Adrenal gland (tissue), 5 donors: ENCODE measurements around the gene SLC30A3.

ENCODE experiments used
- POLR2A ChIP-seq, 2 donors: fragments of 450-650 bp; IDR thresholded peaks; one replicate each; pipeline ENCODE4 v1.6.1; 2017; ENCODE audit warnings: antibody characterized with exemption in 2 of 2, mild to moderate bottlenecking in 2 of 2, moderate library complexity in 1 of 2
- TF ChIP-seq, protein P1 (sequence below), 6 experiments: fragments of 450-650 bp in 4 of 6; fragments of 200-600 bp in 2 of 6; sonication (generic) in 1 of 6; IDR thresholded peaks; 1 replicate in 5 of 6; 2 replicates in 1 of 6; pipeline versions ENCODE4 v1.5.1 to v1.8.0; 2016 to 2021; ENCODE audit warnings: antibody characterized with exemption in 6 of 6, mild to moderate bottlenecking in 2 of 6, moderate library complexity in 1 of 6
- donor health status: DM: no; HTN: no; CAD: no.

GRCh38 chr2:27220091-27220490, 42.8 kb downstream of the SLC30A3 start:
- TF ChIP-seq, protein P1, sequence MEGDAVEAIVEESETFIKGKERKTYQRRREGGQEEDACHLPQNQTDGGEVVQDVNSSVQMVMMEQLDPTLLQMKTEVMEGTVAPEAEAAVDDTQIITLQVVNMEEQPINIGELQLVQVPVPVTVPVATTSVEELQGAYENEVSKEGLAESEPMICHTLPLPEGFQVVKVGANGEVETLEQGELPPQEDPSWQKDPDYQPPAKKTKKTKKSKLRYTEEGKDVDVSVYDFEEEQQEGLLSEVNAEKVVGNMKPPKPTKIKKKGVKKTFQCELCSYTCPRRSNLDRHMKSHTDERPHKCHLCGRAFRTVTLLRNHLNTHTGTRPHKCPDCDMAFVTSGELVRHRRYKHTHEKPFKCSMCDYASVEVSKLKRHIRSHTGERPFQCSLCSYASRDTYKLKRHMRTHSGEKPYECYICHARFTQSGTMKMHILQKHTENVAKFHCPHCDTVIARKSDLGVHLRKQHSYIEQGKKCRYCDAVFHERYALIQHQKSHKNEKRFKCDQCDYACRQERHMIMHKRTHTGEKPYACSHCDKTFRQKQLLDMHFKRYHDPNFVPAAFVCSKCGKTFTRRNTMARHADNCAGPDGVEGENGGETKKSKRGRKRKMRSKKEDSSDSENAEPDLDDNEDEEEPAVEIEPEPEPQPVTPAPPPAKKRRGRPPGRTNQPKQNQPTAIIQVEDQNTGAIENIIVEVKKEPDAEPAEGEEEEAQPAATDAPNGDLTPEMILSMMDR (IDR thresholded peaks at IDR 0.05), result no peak
- no peak for TF ChIP-seq POLR2A (IDR thresholded peaks at IDR 0.05)
